Neural crest cell (in vitro differentiated cells): Measurements from ENCODE around the gene CTXND1. TPM values are rescaled to one million over a fixed set of nuclear protein-coding genes. Genes with fewer than 3 reads are reported as not detected.

Source experiments
- DNase-seq: peaks from one replicate; pipeline ENCODE4 v3.0.0; 2021; ENCODE audit warnings: low read depth, mixed read lengths, low spot score
- H3K27ac Mint-ChIP-seq: one replicate; pipeline ENCODE4 v1.8.0; 2021; ENCODE audit warnings: mild to moderate bottlenecking, mixed read lengths; ENCODE audit not compliant: unreplicated experiment
- H3K27me3 Mint-ChIP-seq: 2 replicates; pipeline ENCODE4 v1.8.0; 2021; ENCODE audit warnings: low read depth, mild to moderate bottlenecking, mixed read lengths
- H3K36me3 Mint-ChIP-seq: 2 replicates; pipeline ENCODE4 v1.8.0; 2021; ENCODE audit warnings: low read depth, mild to moderate bottlenecking, mixed read lengths
- H3K4me1 Mint-ChIP-seq: 2 replicates; pipeline ENCODE4 v1.8.0; 2021; ENCODE audit warnings: mixed read lengths
- H3K4me3 Mint-ChIP-seq: one replicate; pipeline ENCODE4 v1.8.0; 2021; ENCODE audit warnings: mild to moderate bottlenecking, mixed read lengths
- H3K9me3 Mint-ChIP-seq: 2 replicates; pipeline ENCODE4 v1.8.0; 2021; ENCODE audit warnings: mixed read lengths
- total RNA-seq: library from RNA; stranded (reverse); gene quantifications from 2 replicates; pipeline ENCODE4 v1.2.1, GENCODE V29; 2021
- TF ChIP-seq, protein P1 (sequence below): fragments of 200-600 bp; sonication (generic); conservative IDR thresholded peaks from 2 replicates; pipeline ENCODE4 v1.5.0; 2021; ENCODE audit warnings: antibody characterized with exemption, mild to moderate bottlenecking

CTXND1 gene
- total RNA-seq, 1 donor from 2014 or later, result 1.3 TPM

DNA sequence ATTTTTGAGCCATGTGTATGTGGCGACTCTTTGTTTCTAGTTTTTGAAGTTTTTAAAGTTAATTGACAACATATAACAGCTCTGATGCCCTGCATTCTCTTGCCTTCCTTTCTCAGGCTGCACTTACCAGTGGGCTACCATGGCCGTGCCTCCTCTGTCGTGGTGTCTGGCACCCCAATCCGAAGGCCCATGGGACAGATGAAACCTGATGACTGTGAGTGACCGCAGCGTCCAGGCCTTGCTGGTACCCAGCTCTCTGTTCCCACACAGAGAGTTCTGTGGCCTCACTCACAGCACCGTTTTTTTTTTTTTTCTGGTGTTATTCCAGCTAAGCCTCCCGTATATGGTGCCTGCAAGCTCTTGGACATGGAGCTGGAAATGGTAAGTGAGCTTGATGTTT lies 84.1 kb downstream of the CTXND1 start:
- H3K9me3 Mint-ChIP-seq, result no peaks in the 10 kb centered on the region
- H3K27me3 Mint-ChIP-seq, result no peaks in the 10 kb centered on the region
- H3K4me1 Mint-ChIP-seq, result no peaks in the 10 kb centered on the region
- no peak overlapping the region for H3K27ac Mint-ChIP-seq
- TF ChIP-seq, protein P1, sequence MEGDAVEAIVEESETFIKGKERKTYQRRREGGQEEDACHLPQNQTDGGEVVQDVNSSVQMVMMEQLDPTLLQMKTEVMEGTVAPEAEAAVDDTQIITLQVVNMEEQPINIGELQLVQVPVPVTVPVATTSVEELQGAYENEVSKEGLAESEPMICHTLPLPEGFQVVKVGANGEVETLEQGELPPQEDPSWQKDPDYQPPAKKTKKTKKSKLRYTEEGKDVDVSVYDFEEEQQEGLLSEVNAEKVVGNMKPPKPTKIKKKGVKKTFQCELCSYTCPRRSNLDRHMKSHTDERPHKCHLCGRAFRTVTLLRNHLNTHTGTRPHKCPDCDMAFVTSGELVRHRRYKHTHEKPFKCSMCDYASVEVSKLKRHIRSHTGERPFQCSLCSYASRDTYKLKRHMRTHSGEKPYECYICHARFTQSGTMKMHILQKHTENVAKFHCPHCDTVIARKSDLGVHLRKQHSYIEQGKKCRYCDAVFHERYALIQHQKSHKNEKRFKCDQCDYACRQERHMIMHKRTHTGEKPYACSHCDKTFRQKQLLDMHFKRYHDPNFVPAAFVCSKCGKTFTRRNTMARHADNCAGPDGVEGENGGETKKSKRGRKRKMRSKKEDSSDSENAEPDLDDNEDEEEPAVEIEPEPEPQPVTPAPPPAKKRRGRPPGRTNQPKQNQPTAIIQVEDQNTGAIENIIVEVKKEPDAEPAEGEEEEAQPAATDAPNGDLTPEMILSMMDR, result no peak
- DNase-seq, result no peak
- H3K4me3 Mint-ChIP-seq, result no peak overlapping the region
- peaks cover 7% of the 10 kb centered on the region for H3K36me3 Mint-ChIP-seq

- TF ChIP-seq, protein P1, result no peak
- Mint-ChIP-seq H3K27me3 (no peaks in the 10 kb centered on the region), H3K9me3 (no peaks in the 10 kb centered on the region), H3K4me3 (no peak overlapping the region), H3K36me3 (peaks cover 12% of the 10 kb centered on the region), H3K4me1 (peaks cover 5% of the 10 kb centered on the region), H3K27ac (no peak overlapping the region)
- no peak for DNase-seq
Observed at GRCh38 chr15:80163897-80164296, 88.1 kb downstream of the CTXND1 start.

- TF ChIP-seq, protein P1, result no peak
- no peak overlapping the region for H3K27ac Mint-ChIP-seq
- H3K4me1 Mint-ChIP-seq, result peaks cover 5% of the 10 kb centered on the region
- no peaks in the 10 kb centered on the region for H3K27me3 Mint-ChIP-seq
- no peak overlapping the region for H3K4me3 Mint-ChIP-seq
- no peaks in the 10 kb centered on the region for H3K9me3 Mint-ChIP-seq
- DNase-seq, result no peak
- H3K36me3 Mint-ChIP-seq, result peaks cover 12% of the 10 kb centered on the region
Observed at GRCh38 chr15:80163217-80163616, 88.8 kb downstream of the CTXND1 start.

DNA sequence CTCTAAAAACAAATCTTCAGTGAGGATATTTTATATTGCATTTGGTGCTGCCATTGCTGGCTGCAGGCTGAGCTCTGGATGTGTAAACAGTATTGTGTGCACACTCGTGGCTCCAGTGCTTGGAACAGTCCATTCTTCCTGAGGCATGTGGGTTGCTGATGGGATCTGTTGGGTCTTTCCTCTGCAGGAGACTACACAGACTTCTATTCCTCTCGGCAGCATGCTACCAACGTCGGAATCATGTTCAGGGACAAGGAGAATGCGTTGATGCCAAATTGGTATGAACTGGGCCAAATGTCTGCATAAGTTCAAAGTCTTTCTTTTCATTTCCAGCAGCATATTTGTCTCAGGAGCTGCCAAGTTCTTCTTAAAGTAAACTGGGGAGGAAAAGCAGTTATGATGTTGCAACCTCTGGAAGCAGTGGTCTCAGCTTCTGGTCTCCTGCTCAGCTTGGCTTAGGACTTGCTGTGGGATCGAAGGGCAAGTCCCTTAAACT lies 89.9 kb downstream of the CTXND1 start:
- H3K9me3 Mint-ChIP-seq, result no peaks in the 10 kb centered on the region
- H3K4me1 Mint-ChIP-seq, result peaks cover 5% of the 10 kb centered on the region
- no peak overlapping the region for H3K27ac Mint-ChIP-seq
- no peak for DNase-seq
- H3K36me3 Mint-ChIP-seq, result peaks cover 12% of the 10 kb centered on the region
- no peaks in the 10 kb centered on the region for H3K27me3 Mint-ChIP-seq
- TF ChIP-seq, protein P1, result no peak
- H3K4me3 Mint-ChIP-seq, result no peak overlapping the region

GRCh38 chr15:80161468-80162016 lies 90.5 kb downstream of the CTXND1 start:
- Mint-ChIP-seq H3K4me3 (no peak overlapping the region), H3K36me3 (peaks cover 12% of the 10 kb centered on the region), H3K27me3 (no peaks in the 10 kb centered on the region), H3K27ac (peak overlapping the region; percentile 67), H3K9me3 (no peaks in the 10 kb centered on the region), H3K4me1 (peaks cover 5% of the 10 kb centered on the region)
- TF ChIP-seq, protein P1, result no peak
- no peak for DNase-seq
